GM19372 (cell line): Measurements from ENCODE around the gene SLC19A3.

ENCODE experiments used
- ATAC-seq: cut with Tn5 transposase; IDR thresholded peaks from one replicate; pipeline ENCODE4 v1.9.1; 2021; ENCODE audit warnings: mild to moderate bottlenecking, low read depth, moderate library complexity; ENCODE audit not compliant: unreplicated experiment

The SLC19A3 gene

DNA sequence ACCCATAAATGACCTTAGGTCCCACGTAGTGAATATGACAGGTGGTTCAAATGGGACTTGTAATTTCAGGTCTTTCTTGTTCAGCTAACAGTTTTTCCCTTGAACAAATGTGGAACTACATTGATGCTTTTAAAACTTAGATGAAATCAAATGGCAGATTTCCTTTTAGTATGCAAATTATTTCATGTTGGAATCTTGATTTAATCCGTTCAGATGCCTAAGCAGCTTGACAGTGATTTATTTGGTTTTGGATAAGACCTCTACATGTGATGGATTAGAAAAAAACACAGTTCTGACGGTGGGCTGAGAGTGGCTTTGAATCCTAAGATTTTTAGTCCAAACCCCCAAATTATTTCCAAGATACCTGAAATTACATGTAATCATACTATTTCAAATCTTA lies 83.6 kb downstream of the SLC19A3 start:
- ATAC-seq = no peak
